NCI-H446 treated with DMSO at 0.1 percent for 48 hours (cell line): ENCODE measurements around the gene NT5C3B.
A peak's percentile ranks its signal among the peaks of the same experiment; 100 is the strongest.
"Not testable (repeated sequence)": the region's sequence is repeated elsewhere in the genome, so short reads cannot be mapped to it uniquely, and the experiment has no call there.

ENCODE experiments used
- DNase-seq: peaks from one replicate; lab custom pipeline; 2025; lab: John Stamatoyannopoulos, UW

The NT5C3B gene

GRCh38 chr17:41782142-41782541 lies 53.9 kb downstream of the NT5C3B start:
- no peak for DNase-seq

GRCh38 chr17:41781404-41782110 lies 54.5 kb downstream of the NT5C3B start:
- no peak for DNase-seq

- no peak for DNase-seq
These were observed 56.1 kb downstream of the NT5C3B start for GRCh38 chr17:41779954-41780353.

- peak; percentile 89 for DNase-seq
These were observed 58.4 kb downstream of the NT5C3B start for GRCh38 chr17:41777574-41778188.

- DNase-seq, result no peak
These were observed 58.9 kb downstream of the NT5C3B start for GRCh38 chr17:41777157-41777573.

- not testable (repeated sequence) for DNase-seq
These were observed 59.7 kb downstream of the NT5C3B start for GRCh38 chr17:41776262-41776900.

GRCh38 chr17:41775394-41776226 lies 60.4 kb downstream of the NT5C3B start:
- DNase-seq, result no peak
